ENCODE data around the gene OMD. TPM values are rescaled to one million over a fixed set of nuclear protein-coding genes. Genes with fewer than 3 reads are reported as not detected.

OMD gene
- polyA plus RNA-seq, 1 of the 3 experiments (the other 2 are of a cell fraction), result not detected

DNA sequence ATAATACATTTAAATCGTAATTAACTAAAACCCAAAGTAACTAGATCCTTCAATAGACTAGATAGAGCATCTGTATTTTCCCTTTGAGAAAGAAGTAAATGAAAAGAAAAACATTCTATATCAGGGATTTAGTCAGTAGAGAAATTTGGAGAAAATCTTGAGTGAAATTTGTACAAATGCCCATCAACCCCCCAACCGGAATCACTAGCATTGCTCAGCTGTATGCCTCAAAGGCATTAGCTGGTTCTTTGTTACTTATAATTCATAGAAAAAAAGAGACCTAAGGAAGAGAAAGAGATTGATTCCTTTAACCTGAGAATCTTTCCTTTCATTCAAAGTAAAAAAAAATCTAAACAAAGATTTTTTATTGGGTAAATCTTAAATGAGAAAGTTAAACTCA lies 659 bp downstream of the OMD start:
- no peak overlapping the region for H3K9ac ChIP-seq
- H3K79me2 ChIP-seq (ENCODE audit: insufficient read depth), result no peaks in the 10 kb centered on the region
- no peak overlapping the region for H3K4me2 ChIP-seq
- H3K9me2 ChIP-seq, result no peaks in the 10 kb centered on the region
- H3K9me3 ChIP-seq, result no peaks in the 10 kb centered on the region
- TF ChIP-seq, protein P1, sequence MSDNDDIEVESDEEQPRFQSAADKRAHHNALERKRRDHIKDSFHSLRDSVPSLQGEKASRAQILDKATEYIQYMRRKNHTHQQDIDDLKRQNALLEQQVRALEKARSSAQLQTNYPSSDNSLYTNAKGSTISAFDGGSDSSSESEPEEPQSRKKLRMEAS (IDR thresholded peaks at IDR 0.05; ENCODE audit: low read depth), result no peak
- TF ChIP-seq, protein P2, sequence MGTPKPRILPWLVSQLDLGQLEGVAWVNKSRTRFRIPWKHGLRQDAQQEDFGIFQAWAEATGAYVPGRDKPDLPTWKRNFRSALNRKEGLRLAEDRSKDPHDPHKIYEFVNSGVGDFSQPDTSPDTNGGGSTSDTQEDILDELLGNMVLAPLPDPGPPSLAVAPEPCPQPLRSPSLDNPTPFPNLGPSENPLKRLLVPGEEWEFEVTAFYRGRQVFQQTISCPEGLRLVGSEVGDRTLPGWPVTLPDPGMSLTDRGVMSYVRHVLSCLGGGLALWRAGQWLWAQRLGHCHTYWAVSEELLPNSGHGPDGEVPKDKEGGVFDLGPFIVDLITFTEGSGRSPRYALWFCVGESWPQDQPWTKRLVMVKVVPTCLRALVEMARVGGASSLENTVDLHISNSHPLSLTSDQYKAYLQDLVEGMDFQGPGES (IDR thresholded peaks at IDR 0.05; ENCODE audit: low read depth, low read length), result no peak
- no peak overlapping the region; the same call in 1 of the 2 replicates for H2AFZ ChIP-seq (ENCODE audit: low read depth)
- no peaks in the 10 kb centered on the region for H3K27me3 ChIP-seq (ENCODE audit: insufficient read depth)
- ChIA-PET POLR2A (no interaction called here), CTCF (no interaction called here)
- DNase-seq, result no peak
- peaks cover 5% of the 10 kb centered on the region for H3F3A ChIP-seq (replicated peaks; ENCODE audit: insufficient read depth)
- no peaks in the 10 kb centered on the region for H3K36me3 ChIP-seq (replicated peaks in 1 of 2; ENCODE audit: control insufficient read depth in 1 of 2, insufficient read depth in 2 of 2, low read length in 1 of 2)
- WGBS (ENCODE audit: low lambda C conversion rate), result 94% methylated on average over 2 of the region's 2 CpGs
- H3K4me1 ChIP-seq (ENCODE audit: control insufficient read depth in 1 of 2, insufficient read depth in 2 of 2, low read depth in 1 of 2, low read length in 1 of 2), result peaks cover 9 to 16% of the 10 kb centered on the region in 2 experiments
- no peak overlapping the region for H3K4me3 ChIP-seq (ENCODE audit: low read depth in 2 of 2, low read length in 1 of 2)
- no peaks in the 10 kb centered on the region for H4K20me1 ChIP-seq (ENCODE audit: insufficient read depth)
- H3K27ac ChIP-seq (ENCODE audit: low read depth in 2 of 2, low read length in 1 of 2), result peak overlapping the region in 1 of 2 experiments; percentile 45; a peak in 1 of 4 replicates

DNA sequence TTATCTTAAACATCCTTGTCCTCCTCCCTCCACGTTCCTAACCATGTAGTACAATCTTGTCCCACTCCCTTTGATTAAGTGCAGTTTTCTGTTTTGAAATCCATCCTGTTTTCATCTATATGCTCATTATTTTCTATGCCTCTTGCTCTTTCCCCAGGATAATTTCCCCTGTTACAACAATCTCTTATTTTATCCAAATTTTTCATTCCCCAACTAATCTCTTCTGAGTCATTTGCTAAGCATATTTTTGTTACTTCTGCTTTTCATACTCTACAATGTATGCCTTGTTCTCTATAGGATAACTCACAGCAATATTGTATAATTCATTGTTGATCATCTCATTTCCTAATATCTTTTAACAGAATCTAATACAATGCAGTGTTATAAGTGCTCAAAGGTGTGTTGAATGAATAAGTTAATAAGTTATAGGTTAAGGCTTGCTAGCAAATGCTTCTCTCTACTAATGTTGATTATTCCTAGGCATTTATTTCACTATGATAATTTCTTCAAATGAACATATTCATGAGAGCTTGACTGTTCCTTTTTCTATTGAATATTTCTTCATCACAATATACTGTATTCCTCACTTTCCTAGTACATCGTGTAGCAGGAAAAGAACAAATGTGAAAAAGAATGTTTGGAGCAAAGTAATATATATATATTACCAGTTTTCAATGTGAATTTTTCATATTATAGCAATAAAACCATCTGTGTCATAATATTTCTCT lies 1.5 kb downstream of the OMD start:
- Histone ChIP-seq H3K79me2 (ENCODE audit: insufficient read depth) (no peaks in the 10 kb centered on the region), H2AFZ (ENCODE audit: low read depth) (no peak overlapping the region), H3K9ac (no peak overlapping the region), H3K4me2 (no peak overlapping the region), H3K36me3 (replicated peaks in 1 of 2; ENCODE audit: control insufficient read depth in 1 of 2, insufficient read depth in 2 of 2, low read length in 1 of 2) (no peaks in the 10 kb centered on the region), H3K27me3 (ENCODE audit: insufficient read depth) (no peaks in the 10 kb centered on the region), H3F3A (replicated peaks; ENCODE audit: insufficient read depth) (peaks cover 5% of the 10 kb centered on the region), H3K4me1 (ENCODE audit: control insufficient read depth in 1 of 2, insufficient read depth in 2 of 2, low read depth in 1 of 2, low read length in 1 of 2) (peaks cover 9 to 16% of the 10 kb centered on the region in 2 experiments), H3K27ac (ENCODE audit: low read depth in 2 of 2, low read length in 1 of 2) (no peak overlapping the region), H3K9me2 (no peaks in the 10 kb centered on the region), H3K4me3 (ENCODE audit: low read depth in 2 of 2, low read length in 1 of 2) (no peak overlapping the region), H4K20me1 (ENCODE audit: insufficient read depth) (no peaks in the 10 kb centered on the region), H3K9me3 (no peaks in the 10 kb centered on the region)
- POLR2A ChIA-PET, result no interaction called here
- no peak for DNase-seq
- CTCF ChIA-PET, result interaction anchor here (1.4 kb wide), 1 partner anchor 12 kb away, joined by 4 read pairs; no protein-coding TSS in a partner anchor
- 94% methylated on average over 2 of the region's 2 CpGs for WGBS (ENCODE audit: low lambda C conversion rate)
- TF ChIP-seq EZH2phosphoT487 (IDR thresholded peaks at IDR 0.05; ENCODE audit: borderline replicate concordance, low read depth) (no peak), SMC3 (IDR thresholded peaks at IDR 0.05; ENCODE audit: low read depth, low read length) (no peak), GABPA (IDR thresholded peaks at IDR 0.05; ENCODE audit: low read depth) (no peak), SIN3A (IDR thresholded peaks at IDR 0.05; ENCODE audit: borderline replicate concordance, low read depth, low read length) (no peak), POLR2AphosphoS5 (IDR thresholded peaks at IDR 0.05; ENCODE audit: low read depth, low read length) (no peak), MXI1 (IDR thresholded peaks at IDR 0.05; ENCODE audit: low read depth, low read length) (no peak)
- TF ChIP-seq, protein P3, sequence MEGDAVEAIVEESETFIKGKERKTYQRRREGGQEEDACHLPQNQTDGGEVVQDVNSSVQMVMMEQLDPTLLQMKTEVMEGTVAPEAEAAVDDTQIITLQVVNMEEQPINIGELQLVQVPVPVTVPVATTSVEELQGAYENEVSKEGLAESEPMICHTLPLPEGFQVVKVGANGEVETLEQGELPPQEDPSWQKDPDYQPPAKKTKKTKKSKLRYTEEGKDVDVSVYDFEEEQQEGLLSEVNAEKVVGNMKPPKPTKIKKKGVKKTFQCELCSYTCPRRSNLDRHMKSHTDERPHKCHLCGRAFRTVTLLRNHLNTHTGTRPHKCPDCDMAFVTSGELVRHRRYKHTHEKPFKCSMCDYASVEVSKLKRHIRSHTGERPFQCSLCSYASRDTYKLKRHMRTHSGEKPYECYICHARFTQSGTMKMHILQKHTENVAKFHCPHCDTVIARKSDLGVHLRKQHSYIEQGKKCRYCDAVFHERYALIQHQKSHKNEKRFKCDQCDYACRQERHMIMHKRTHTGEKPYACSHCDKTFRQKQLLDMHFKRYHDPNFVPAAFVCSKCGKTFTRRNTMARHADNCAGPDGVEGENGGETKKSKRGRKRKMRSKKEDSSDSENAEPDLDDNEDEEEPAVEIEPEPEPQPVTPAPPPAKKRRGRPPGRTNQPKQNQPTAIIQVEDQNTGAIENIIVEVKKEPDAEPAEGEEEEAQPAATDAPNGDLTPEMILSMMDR (IDR thresholded peaks at IDR 0.05), result no peak
- TF ChIP-seq, protein P4, sequence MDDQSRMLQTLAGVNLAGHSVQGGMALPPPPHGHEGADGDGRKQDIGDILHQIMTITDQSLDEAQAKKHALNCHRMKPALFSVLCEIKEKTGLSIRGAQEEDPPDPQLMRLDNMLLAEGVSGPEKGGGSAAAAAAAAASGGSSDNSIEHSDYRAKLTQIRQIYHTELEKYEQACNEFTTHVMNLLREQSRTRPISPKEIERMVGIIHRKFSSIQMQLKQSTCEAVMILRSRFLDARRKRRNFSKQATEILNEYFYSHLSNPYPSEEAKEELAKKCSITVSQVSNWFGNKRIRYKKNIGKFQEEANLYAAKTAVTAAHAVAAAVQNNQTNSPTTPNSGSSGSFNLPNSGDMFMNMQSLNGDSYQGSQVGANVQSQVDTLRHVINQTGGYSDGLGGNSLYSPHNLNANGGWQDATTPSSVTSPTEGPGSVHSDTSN (IDR thresholded peaks at IDR 0.05), result no peak
- TF ChIP-seq, protein P5, sequence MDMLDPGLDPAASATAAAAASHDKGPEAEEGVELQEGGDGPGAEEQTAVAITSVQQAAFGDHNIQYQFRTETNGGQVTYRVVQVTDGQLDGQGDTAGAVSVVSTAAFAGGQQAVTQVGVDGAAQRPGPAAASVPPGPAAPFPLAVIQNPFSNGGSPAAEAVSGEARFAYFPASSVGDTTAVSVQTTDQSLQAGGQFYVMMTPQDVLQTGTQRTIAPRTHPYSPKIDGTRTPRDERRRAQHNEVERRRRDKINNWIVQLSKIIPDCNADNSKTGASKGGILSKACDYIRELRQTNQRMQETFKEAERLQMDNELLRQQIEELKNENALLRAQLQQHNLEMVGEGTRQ (IDR thresholded peaks at IDR 0.05; ENCODE audit: borderline replicate concordance, low read depth, low read length), result no peak
- TF ChIP-seq, protein P1 (IDR thresholded peaks at IDR 0.05; ENCODE audit: low read depth), result no peak

Measured in SK-N-SH (cell line).